GM23338 (cell line): ENCODE measurements around the gene MIEF2. TPM values are rescaled to one million over a fixed set of nuclear protein-coding genes. Genes with fewer than 3 reads are reported as not detected.

Experiments
- ATAC-seq: fragments of 200-7000 bp; cut with Tn5 transposase; 3 replicates; pipeline ENCODE4 v1.9.1; 2020
- DNase-seq: peaks from one replicate; pipeline ENCODE4 v3.0.0-alpha.2; 2015; ENCODE audit warnings: low spot score
- H2AFZ ChIP-seq: fragments of 200-600 bp; sonication (generic); 2 replicates; pipeline ENCODE4 v1.8.0; 2016; ENCODE audit warnings: antibody characterized with exemption, mild to moderate bottlenecking, moderate library complexity
- H3F3A ChIP-seq: fragments of 200-600 bp; sonication (generic); replicated peaks from 2 replicates; pipeline ENCODE4 v1.8.0; 2017; ENCODE audit warnings: antibody characterized with exemption, mixed run types, low read depth
- H3K27ac ChIP-seq: fragments of 200-600 bp; sonication (generic); 2 replicates; pipeline ENCODE4 v1.6.1; 2016; ENCODE audit warnings: low read depth
- H3K27me3 ChIP-seq: fragments of 200-600 bp; sonication (generic); 2 replicates; pipeline ENCODE4 v1.8.0; 2016; ENCODE audit warnings: mild to moderate bottlenecking, mixed run types, moderate library complexity; ENCODE audit not compliant: insufficient read depth
- H3K36me3 ChIP-seq: fragments of 200-600 bp; sonication (generic); 2 replicates; pipeline ENCODE4 v1.8.0; 2016; ENCODE audit warnings: mild to moderate bottlenecking; ENCODE audit not compliant: insufficient read depth
- H3K4me1 ChIP-seq: fragments of 200-600 bp; sonication (generic); 2 replicates; pipeline ENCODE4 v1.8.0; 2016; ENCODE audit warnings: mild to moderate bottlenecking, moderate library complexity; ENCODE audit not compliant: insufficient read depth
- H3K4me2 ChIP-seq: fragments of 200-600 bp; sonication (generic); 2 replicates; pipeline ENCODE4 v1.7.1; 2017; ENCODE audit warnings: mixed run types
- H3K4me3 ChIP-seq: fragments of 200-600 bp; sonication (generic); 2 replicates; pipeline ENCODE4 v1.6.1; 2016; ENCODE audit warnings: mixed run types
- H3K79me2 ChIP-seq: fragments of 200-600 bp; sonication (generic); replicated peaks from 2 replicates; pipeline ENCODE4 v1.8.0; 2017; ENCODE audit warnings: mild to moderate bottlenecking; ENCODE audit not compliant: insufficient read depth
- H3K9me2 ChIP-seq: fragments of 200-600 bp; sonication (generic); 2 replicates; pipeline ENCODE4 v1.8.0; 2017; ENCODE audit not compliant: insufficient read depth
- H4K20me1 ChIP-seq: fragments of 200-600 bp; sonication (generic); replicated peaks from 2 replicates; pipeline ENCODE4 v1.8.0; 2017; ENCODE audit warnings: mild to moderate bottlenecking; ENCODE audit not compliant: insufficient read depth
- H3K27ac Mint-ChIP-seq: 2 replicates; pipeline ENCODE4 v1.8.0; 2020; ENCODE audit warnings: inconsistent platforms, mild to moderate bottlenecking, moderate library complexity, mixed read lengths
- H3K27me3 Mint-ChIP-seq: 3 replicates; pipeline ENCODE4 v1.8.0; 2022; ENCODE audit warnings: low read depth, mild to moderate bottlenecking, moderate library complexity, mixed read lengths, inconsistent platforms; ENCODE audit not compliant: insufficient read depth, poor library complexity
- H3K36me3 Mint-ChIP-seq: 3 replicates; pipeline ENCODE4 v1.8.0; 2021; ENCODE audit warnings: low read depth, mild to moderate bottlenecking, inconsistent platforms, moderate library complexity, mixed read lengths
- H3K4me1 Mint-ChIP-seq: 3 replicates; pipeline ENCODE4 v1.8.0; 2020; ENCODE audit warnings: mild to moderate bottlenecking, inconsistent platforms, mixed read lengths
- H3K4me3 Mint-ChIP-seq: 3 replicates; pipeline ENCODE4 v1.8.0; 2021; ENCODE audit warnings: moderate library complexity, mild to moderate bottlenecking, inconsistent platforms, mixed read lengths
- H3K9me3 Mint-ChIP-seq: 3 replicates; pipeline ENCODE4 v1.8.0; 2020; ENCODE audit warnings: moderate library complexity, mild to moderate bottlenecking, inconsistent platforms, mixed read lengths
- CREB1 ChIP-seq: fragments of 250-450 bp; sonication (Bioruptor Pico); IDR thresholded peaks from 2 replicates; pipeline ENCODE4 v1.5.0; 2020; ENCODE audit warnings: low read depth, mild to moderate bottlenecking, moderate library complexity
- CTCF ChIP-seq, 2 experiments: fragments of 200-600 bp in 1 of 2; sonication (generic) in 1 of 2; conservative IDR thresholded peaks; 2 replicates each; pipeline versions ENCODE4 v1.5.1 to v1.6.1; 2016 to 2017; ENCODE audit warnings: antibody characterized with exemption in 2 of 2, low read depth in 2 of 2, mild to moderate bottlenecking in 2 of 2, moderate library complexity in 1 of 2
- ETS1 ChIP-seq: IDR thresholded peaks from 2 replicates; pipeline ENCODE4 v1.6.1; 2016; ENCODE audit warnings: antibody characterized with exemption
- EZH2 ChIP-seq: fragments of 200-600 bp; sonication (generic); IDR thresholded peaks from one replicate; pipeline ENCODE4 v1.8.0; 2017; ENCODE audit warnings: antibody characterized with exemption, mild to moderate bottlenecking, low read depth; ENCODE audit not compliant: unreplicated experiment
- EZH2phosphoT487 ChIP-seq: fragments of 200-600 bp; sonication (generic); IDR thresholded peaks from one replicate; pipeline ENCODE4 v1.8.1; 2018; ENCODE audit warnings: antibody characterized with exemption; ENCODE audit not compliant: unreplicated experiment
- JUNB ChIP-seq: IDR thresholded peaks from one replicate; pipeline ENCODE4 v1.6.1; 2016; ENCODE audit warnings: antibody characterized with exemption; ENCODE audit not compliant: unreplicated experiment
- NANOG ChIP-seq: IDR thresholded peaks from 2 replicates; pipeline ENCODE4 v1.6.1; 2016; ENCODE audit warnings: antibody characterized with exemption, borderline replicate concordance
- STAT1 ChIP-seq: IDR thresholded peaks from one replicate; pipeline ENCODE4 v1.6.1; 2016; ENCODE audit warnings: antibody characterized with exemption; ENCODE audit not compliant: unreplicated experiment
- ZNF331 ChIP-seq: fragments of 250-450 bp; sonication (Bioruptor Pico); IDR thresholded peaks from 2 replicates; pipeline ENCODE4 v1.5.0; 2020; ENCODE audit warnings: low read depth, mild to moderate bottlenecking, moderate library complexity
- ZNF462 ChIP-seq: fragments of 250-450 bp; sonication (Bioruptor Pico); IDR thresholded peaks from 2 replicates; pipeline ENCODE4 v1.5.0; 2020; ENCODE audit warnings: mild to moderate bottlenecking, moderate library complexity
- polyA plus RNA-seq: library from polyadenylated mRNA; unstranded; fragments of >200 nt; fragmentation: Nextera tagmentation; extraction: Ambion mirVana; gene quantifications from 2 replicates; pipeline ENCODE4 v1.2.1, GENCODE V29; 2016
- total RNA-seq: library from RNA; depleted of rRNA; stranded (reverse); fragments of >200 nt; shearing (Covaris generic); gene quantifications from 2 replicates; pipeline ENCODE4 v1.2.3, GENCODE V29; 2014

The MIEF2 gene
- total and polyA plus RNA-seq, 2 experiments from 2014 or later, result 8.2 to 26.5 TPM

- TF ChIP-seq ZNF331 (CRISPR knock-in tag) (no peak), STAT1 (no peak), ETS1 (no peak), EZH2phosphoT487 (no peak), EZH2 (no peak), ZNF462 (no peak), CREB1 (CRISPR knock-in tag) (no peak), NANOG (no peak), JUNB (no peak), CTCF (conservative IDR thresholded peaks at IDR 0.05; ENCODE audit: low read depth in 2 of 2) (no peak)
- no peaks in the 10 kb centered on the region for H3K27me3 ChIP-seq
- Mint-ChIP-seq H3K4me3 (no peak overlapping the region), H3K9me3 (no peaks in the 10 kb centered on the region), H3K27ac (no peak overlapping the region), H3K36me3 (peaks cover 2% of the 10 kb centered on the region; the same call in 1 of the 3 replicates), H3K27me3 (peaks cover 12% of the 10 kb centered on the region), H3K4me1 (peaks cover 19% of the 10 kb centered on the region)
- no peak overlapping the region for H3K4me2 ChIP-seq
- H3K9me2 ChIP-seq, result no peaks in the 10 kb centered on the region
- H3K27ac ChIP-seq, result no peak overlapping the region
- DNase-seq (no peak), ATAC-seq (no peak)
- peaks cover 8% of the 10 kb centered on the region for H3K4me1 ChIP-seq
- no peaks in the 10 kb centered on the region for H3K36me3 ChIP-seq
- peaks cover 4% of the 10 kb centered on the region for H4K20me1 ChIP-seq
- H3K79me2 ChIP-seq, result peaks cover 58% of the 10 kb centered on the region
- H2AFZ ChIP-seq, result no peak overlapping the region
- H3K4me3 ChIP-seq, result no peak overlapping the region
- no peaks in the 10 kb centered on the region for H3F3A ChIP-seq
These were observed 31.2 kb upstream of the MIEF2 start for GRCh38 chr17:18229254-18229653.
